ENCODE data around the gene KCND3.
"Not testable (repeated sequence)": the region's sequence is repeated elsewhere in the genome, so short reads cannot be mapped to it uniquely, and the experiment has no call there.

Gene KCND3

GRCh38 chr1:111802110-111802509 lies 187.4 kb downstream of the KCND3 start:
- FAIRE-seq: no peak

- FAIRE-seq: no peak
Observed at GRCh38 chr1:111801071-111801850, 188.2 kb downstream of the KCND3 start.

- not testable (repeated sequence) for FAIRE-seq
Observed at GRCh38 chr1:111799722-111800121, 189.7 kb downstream of the KCND3 start.

- no peak for FAIRE-seq
Observed at GRCh38 chr1:111798580-111798979, 190.9 kb downstream of the KCND3 start.

GRCh38 chr1:111795401-111795800 lies 194.1 kb downstream of the KCND3 start:
- no peak for FAIRE-seq

- no peak for FAIRE-seq
Observed at GRCh38 chr1:111793923-111794322, 195.5 kb downstream of the KCND3 start.

- no peak for FAIRE-seq
Observed at GRCh38 chr1:111792249-111792648, 197.2 kb downstream of the KCND3 start.

- no peak for FAIRE-seq
Observed at GRCh38 chr1:111791776-111792175, 197.7 kb downstream of the KCND3 start.

GRCh38 chr1:111789666-111790316 lies 199.7 kb downstream of the KCND3 start:
- FAIRE-seq: no peak

GRCh38 chr1:111789142-111789541 lies 200.3 kb downstream of the KCND3 start:
- no peak for FAIRE-seq

GRCh38 chr1:111786669-111787207 lies 202.7 kb downstream of the KCND3 start:
- no peak for FAIRE-seq

GRCh38 chr1:111784273-111784901 lies 205.1 kb downstream of the KCND3 start:
- no peak for FAIRE-seq

GRCh38 chr1:111779546-111779945 lies 209.9 kb downstream of the KCND3 start:
- no peak for FAIRE-seq

- FAIRE-seq: no peak
Observed at GRCh38 chr1:111778541-111779051, 210.9 kb downstream of the KCND3 start.

- FAIRE-seq: no peak
Observed at GRCh38 chr1:111778066-111778465, 211.4 kb downstream of the KCND3 start.

- no peak for FAIRE-seq
Observed at GRCh38 chr1:111777301-111777700, 212.2 kb downstream of the KCND3 start.

- FAIRE-seq: no peak
Observed at GRCh38 chr1:111776861-111777260, 212.6 kb downstream of the KCND3 start.

- no peak for FAIRE-seq
Observed at GRCh38 chr1:111776391-111776790, 213.1 kb downstream of the KCND3 start.

GRCh38 chr1:111775966-111776365 lies 213.5 kb downstream of the KCND3 start:
- FAIRE-seq: no peak

- FAIRE-seq: no peak
Observed at GRCh38 chr1:111770916-111771315, 218.6 kb downstream of the KCND3 start.

GRCh38 chr1:111769517-111770146 lies 219.8 kb downstream of the KCND3 start:
- no peak for FAIRE-seq

GRCh38 chr1:111768625-111769024 lies 220.8 kb downstream of the KCND3 start:
- no peak for FAIRE-seq

- no peak for FAIRE-seq
Observed at GRCh38 chr1:111768023-111768422, 221.4 kb downstream of the KCND3 start.

Measured in colon (tissue), 2 donors.